Breast epithelium (tissue), 3 donors: Measurements from ENCODE around the gene SH2D1A.

Experiments
- CTCF ChIP-seq, 3 donors: fragments of 450-650 bp; IDR thresholded peaks; one replicate each; pipeline ENCODE4 v1.5.1; 2016 to 2017; ENCODE audit warnings: antibody characterized with exemption in 3 of 3, mild to moderate bottlenecking in 3 of 3, moderate library complexity in 3 of 3
- POLR2A ChIP-seq: fragments of 450-650 bp; IDR thresholded peaks from one replicate; pipeline ENCODE4 v1.6.1; 2016; ENCODE audit warnings: antibody characterized with exemption, mild to moderate bottlenecking, moderate library complexity
- POLR2AphosphoS5 ChIP-seq, 3 donors: sonication (generic); formaldehyde crosslinking; IDR thresholded peaks; one replicate each; pipeline ENCODE4 v1.6.1; 2017; ENCODE audit warnings: antibody characterized with exemption in 3 of 3

- TF ChIP-seq CTCF (IDR thresholded peaks at IDR 0.05) (no peak), POLR2A (no peak), POLR2AphosphoS5 (IDR thresholded peaks at IDR 0.05) (no peak)
These were observed 59.5 kb downstream of the SH2D1A start for GRCh38 chrX:124405868-124406267.
